Stimulated activated CD4-positive, alpha-beta T cell treated with anti-CD3 and anti-CD28 coated beads, Interleukin-15, amount 100 ng/mL, for 24 hours (primary cell): Measurements from ENCODE around the gene FOXA2.
"Not testable (repeated sequence)": the region's sequence is repeated elsewhere in the genome, so short reads cannot be mapped to it uniquely, and the experiment has no call there.

ENCODE experiments used
- DNase-seq: peaks from one replicate; pipeline ENCODE4 v3.0.0-alpha.2; 2020

Gene FOXA2

GRCh38 chr20:22567944-22568871 lies 16.2 kb downstream of the FOXA2 start:
- no peak for DNase-seq

DNA sequence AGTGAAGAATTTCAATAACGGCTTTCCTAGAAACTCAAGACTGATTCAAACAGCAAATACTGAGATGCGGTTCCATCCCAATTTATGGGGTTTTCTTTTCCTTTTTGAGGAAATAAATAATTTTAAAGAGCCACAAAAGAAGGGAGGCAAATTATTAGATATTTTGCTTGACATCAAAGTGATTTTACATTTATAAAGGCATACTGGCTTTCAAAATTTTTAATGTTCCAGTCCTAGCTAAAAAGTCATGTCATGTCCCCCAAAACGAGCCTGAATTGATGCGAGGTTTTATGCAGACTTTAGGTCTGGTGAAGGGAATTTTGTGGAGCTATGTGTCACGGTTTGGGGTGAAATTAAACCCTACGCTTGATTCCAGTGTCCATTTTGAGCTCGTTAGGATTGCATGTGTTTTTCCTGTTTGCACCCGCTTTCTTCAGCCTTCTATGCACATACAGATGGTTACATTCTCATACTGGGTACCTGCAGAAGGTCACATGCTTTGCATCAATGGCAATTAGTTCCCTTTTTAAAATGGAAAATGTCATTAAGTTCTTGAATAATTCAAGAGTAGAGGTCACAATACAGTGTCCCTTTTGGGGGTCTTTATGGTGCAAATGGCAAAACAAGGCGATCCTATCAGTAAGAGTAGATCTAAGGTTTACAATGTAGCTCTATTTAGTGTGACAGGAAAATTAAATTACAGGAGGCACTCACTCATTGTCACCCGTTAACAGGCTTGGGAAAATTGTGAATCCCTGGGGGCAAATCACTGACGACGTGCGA lies 17.3 kb downstream of the FOXA2 start:
- no peak for DNase-seq

DNA sequence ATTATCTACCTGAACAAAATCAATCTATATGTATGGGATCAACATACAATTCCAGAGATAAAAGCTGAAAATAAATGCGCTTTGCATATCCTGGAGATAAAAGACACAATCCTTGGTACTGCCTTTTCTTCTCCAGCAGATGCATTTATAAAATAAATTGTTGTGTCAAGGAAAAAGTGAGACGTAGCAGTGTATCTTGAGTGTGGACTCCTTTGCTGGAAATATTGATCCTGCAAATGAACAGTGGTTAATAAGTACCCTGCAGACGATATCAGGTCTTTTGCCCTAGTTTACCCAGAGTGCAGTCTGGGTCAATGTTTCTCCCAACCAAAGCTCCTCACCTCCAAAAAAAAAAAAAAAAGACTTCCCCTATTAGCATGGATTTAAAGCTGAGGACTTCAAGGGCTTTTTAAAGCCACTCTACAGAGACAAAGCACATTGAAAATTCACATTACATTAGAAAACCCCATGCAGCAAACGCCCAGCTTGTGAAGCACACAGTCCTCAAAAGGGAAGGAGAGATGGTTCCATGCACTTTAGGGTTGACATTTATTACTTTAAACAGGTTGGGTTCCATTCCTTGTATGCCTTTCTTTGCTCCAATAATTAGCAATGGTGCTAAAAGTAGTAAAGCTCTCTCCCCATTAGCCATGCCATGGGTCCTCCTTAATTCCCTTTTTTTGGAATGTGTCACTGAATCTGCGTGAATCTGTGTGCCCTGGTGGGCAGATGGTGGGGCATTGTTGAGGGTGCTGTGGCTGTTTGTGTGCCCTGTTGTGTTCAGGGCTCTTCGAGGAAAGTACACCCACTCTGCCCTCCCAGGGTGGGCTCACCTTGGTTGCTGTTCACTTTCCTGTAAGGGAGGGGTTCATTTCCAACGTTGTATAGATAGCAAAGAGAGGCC lies 21.1 kb downstream of the FOXA2 start:
- DNase-seq: no peak

GRCh38 chr20:22562620-22563019 lies 21.8 kb downstream of the FOXA2 start:
- no peak for DNase-seq

DNA sequence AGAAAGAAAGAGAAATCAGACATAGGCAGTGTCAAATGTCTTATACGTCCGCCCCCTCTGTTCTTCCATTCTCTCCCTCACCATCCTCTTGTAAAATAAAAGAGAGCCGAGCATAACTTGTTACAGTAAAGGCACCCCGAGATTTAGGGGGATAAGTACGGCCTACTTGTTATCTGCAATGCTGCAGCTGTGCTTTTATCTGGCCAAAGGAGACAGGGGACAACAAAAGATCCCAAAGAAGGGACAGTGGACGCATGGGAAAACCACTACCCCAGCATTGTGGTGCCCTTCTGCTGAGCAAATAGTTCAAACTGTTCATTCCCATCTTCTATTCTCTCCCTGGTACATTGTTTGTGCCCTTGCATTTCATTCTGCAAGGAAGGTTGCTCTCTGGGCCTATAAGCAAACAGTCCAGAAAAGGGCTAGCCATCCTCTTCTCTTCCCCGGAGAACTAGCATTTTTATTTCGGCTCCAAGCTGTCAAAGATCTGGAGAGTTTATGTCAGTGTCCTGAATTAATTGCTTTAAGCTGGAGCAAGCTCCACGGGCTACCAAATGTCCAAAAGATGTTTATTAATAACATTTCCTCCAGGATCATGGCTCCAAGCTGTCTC lies 22.3 kb downstream of the FOXA2 start:
- DNase-seq: no peak

DNA sequence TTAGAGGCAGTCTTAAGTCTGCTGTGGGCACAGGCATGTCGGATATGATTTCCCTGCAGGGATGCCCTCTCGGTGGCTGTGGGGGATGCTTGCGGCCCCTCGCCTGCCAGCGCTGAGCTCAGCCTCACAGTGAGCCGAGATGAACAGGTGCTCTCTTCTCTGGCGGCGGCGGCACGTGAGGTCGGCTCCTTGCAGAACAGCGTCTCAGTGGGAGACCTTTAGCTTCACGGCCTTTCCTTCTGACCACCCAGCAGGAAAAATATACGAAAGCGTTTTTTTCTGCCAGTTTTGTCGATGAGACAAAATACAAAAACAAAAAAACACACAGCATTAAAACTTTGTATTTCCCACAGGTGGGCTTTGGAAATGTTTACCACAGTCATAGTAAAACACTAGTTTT lies 23.6 kb downstream of the FOXA2 start:
- no peak for DNase-seq

- no peak for DNase-seq
Measured at GRCh38 chr20:22559711-22560318, 24.6 kb downstream of the FOXA2 start.

GRCh38 chr20:22557403-22558276 lies 26.7 kb downstream of the FOXA2 start:
- DNase-seq: no peak

- DNase-seq: no peak
Measured at GRCh38 chr20:22556565-22557056, 27.8 kb downstream of the FOXA2 start.

DNA sequence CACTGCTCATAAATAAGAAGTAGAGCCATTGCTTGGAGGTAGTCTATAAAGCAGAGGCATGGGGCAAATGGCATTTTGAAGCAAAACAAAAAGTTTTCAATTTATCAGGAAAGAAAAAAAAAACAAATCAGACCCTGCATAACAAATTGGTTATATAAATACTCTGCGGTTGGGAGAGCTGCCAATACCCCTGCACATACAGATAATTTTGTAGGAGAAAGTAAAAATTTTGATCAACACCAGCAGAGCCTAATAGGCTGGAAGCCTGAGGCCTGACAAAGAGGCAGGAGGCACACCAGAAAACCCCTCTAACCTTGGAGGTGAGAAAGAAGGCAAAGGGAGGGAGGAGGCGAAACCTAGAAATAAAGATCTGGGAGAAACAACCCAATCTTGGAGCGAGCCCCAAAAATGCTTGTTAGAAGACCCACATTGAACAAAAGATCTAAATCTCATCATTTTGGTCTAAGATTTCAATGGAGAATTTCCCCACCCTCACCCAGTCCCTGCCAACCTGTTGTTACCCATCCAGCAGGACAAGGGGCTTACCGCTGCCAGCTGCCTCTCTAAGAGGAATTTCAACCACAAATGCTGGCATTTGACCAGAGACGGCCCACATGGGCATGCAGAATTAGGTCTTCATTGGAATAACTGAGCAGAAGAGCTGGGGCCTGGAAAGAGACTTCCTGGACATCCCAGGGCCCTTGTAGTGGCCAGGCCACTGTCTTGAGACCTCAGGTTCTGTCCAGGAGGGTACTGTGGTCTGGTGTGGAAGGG lies 28.4 kb downstream of the FOXA2 start:
- no peak for DNase-seq

GRCh38 chr20:22554391-22554790 lies 30.0 kb downstream of the FOXA2 start:
- no peak for DNase-seq

DNA sequence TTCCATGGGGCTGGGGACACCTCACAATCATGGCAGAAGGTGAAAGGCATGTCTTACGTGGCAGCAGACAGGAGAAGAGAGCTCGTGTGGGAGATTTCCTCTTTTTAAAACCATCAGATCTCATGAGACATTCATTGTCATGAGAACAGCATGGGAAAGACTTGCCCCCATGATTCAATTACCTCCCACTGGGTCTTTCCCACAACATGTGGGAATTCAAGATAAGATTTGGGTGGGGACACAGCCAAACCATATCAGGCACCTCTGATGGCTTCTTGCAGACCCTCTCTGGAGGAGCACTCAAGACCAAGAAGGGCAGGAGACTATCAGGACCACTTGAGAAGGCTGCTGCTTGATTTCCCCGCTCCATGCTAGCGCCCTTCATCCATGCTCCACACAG lies 33.9 kb downstream of the FOXA2 start:
- DNase-seq: not testable (repeated sequence)

DNA sequence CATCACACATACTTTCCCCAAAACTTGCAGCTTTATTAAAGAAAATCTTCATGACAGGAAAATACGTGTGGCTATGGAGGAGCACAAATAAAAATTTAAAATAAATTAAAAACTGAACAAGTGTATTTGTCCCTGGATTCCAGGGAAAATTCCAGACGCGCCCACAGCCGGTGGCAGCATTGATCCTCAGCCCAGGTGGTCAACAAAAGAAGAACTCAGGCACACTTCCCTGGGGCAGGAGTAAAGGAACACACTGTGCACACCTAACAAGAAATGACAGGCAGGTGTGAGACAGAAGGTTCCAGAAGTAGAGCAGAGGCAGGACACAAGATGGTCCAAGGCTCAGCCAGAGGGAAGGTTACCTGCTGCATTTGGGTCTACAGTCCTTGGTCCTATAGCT lies 36.3 kb downstream of the FOXA2 start:
- no peak for DNase-seq

GRCh38 chr20:22546344-22546743 lies 38.0 kb downstream of the FOXA2 start:
- no peak for DNase-seq

GRCh38 chr20:22545045-22545444 lies 39.3 kb downstream of the FOXA2 start:
- no peak for DNase-seq

DNA sequence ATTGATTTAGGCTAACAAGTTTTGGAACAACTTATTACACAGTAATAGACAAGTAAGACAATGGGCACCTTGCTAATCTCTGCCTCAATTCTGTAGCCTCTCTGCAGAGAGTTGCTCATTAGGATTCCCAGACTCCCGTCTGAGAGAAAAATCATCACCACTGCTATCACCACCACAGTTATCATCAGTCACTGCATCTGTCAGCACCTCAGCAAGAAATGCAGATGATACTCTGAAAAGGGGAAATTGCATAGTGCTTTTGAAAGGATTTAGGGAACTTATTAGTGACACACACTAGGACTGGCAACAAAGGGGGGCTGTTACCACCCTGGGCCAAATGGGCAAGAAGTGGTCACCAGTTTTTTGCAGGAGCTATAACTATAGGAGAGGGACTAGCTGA lies 39.9 kb downstream of the FOXA2 start:
- DNase-seq: no peak

DNA sequence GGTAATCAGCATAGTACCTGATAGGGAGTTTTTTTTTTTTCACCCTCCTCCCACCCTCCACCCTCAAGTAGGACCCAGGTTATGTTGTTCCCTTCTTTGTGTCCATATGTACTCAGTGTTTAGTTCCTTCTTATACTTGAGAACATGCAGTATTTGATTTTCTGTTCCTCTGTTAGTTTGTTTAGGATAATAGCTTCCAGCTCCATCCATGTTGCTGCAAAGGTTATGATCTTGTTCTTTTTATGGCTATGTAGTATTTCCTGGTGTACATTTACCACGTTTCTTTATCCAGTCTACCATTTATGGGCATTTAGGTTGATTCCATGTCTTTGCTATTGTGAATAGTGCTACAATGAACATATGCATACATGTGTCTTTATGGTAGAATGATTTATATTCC lies 41.9 kb downstream of the FOXA2 start:
- no peak for DNase-seq

DNA sequence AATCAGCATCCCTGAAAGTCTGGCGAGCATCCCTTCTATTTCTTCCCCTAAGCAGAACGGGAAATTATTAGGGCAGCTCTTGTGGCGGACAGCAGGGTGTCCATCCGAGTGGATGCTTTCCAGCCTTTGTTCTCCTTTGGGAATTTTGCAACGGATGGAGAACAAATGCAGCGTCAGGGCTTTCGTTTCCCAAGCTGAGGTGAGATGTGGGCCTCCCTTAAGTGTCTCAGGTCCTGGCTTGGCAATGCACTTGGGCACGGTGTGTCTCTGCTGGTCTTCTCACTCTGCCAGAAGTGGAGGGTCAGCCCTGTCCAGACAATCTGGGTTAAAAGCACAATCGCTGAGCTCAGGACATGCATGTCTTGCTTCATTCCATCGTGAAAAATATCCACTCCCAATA lies 43.5 kb downstream of the FOXA2 start:
- no peak for DNase-seq

DNA sequence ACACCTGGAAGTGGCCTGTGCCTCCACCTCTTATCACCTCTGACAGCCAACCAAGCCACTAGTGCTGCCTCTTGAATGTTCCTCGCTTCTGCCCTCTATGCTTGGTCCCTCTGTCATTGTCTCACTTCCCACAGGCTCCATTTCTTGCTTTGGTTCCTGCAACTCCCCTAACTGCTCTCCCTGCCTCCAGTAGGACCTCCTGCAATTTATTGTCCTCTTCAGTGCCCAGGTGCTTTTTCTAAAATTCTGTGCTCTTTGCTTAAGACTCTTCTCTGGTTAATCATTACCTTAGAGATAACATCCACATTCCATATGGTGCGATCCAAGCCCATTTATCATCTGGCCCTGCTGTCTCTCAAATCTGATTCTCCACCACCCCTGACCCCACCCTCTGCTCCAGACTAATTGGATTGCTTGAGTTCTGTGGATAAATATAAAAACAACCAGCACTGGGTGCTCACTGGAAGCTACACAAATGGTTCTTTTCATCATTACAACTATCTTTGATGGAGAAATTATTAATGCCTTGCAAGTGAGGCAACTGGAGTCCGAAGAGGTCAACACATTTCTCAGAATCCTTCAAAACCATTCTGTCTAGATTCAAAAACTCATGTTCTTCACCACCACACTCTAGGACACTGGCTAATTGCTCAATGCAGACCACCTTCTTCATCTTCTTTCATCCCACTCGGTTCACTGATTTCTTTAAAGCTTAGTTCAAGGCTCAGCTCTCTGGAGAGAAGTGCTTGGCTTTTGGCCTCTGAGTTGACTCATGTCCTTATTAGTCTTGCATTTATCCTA lies 47.2 kb downstream of the FOXA2 start:
- DNase-seq: no peak
